Activated T-cell treated with anti-CD3 and anti-CD28 coated beads for 4 hours (primary cell): Measurements from ENCODE around the gene TM9SF1.

Source experiments
- DNase-seq: peaks from one replicate; pipeline ENCODE4 v3.0.0-alpha.2; 2020

Gene TM9SF1

GRCh38 chr14:24177041-24177825 lies 18.0 kb downstream of the TM9SF1 start:
- no peak for DNase-seq

- DNase-seq: no peak
Measured at GRCh38 chr14:24176599-24176998, 18.6 kb downstream of the TM9SF1 start.

GRCh38 chr14:24172871-24173281 lies 22.4 kb downstream of the TM9SF1 start:
- no peak for DNase-seq

GRCh38 chr14:24172261-24172860 lies 22.9 kb downstream of the TM9SF1 start:
- no peak for DNase-seq

- DNase-seq: peak; percentile 30
Measured at GRCh38 chr14:24171422-24172260, 23.6 kb downstream of the TM9SF1 start, which contains the start of gene REC8. Gene REC8 (plus strand): TSS chr14:24172080. CDS start chr14:24172553, 473 bp downstream.

- no peak for DNase-seq
Measured at GRCh38 chr14:24167469-24168114, 27.6 kb downstream of the TM9SF1 start.

GRCh38 chr14:24165785-24166184 lies 29.5 kb downstream of the TM9SF1 start:
- no peak for DNase-seq

- no peak for DNase-seq
Measured at GRCh38 chr14:24164518-24164991, 30.7 kb downstream of the TM9SF1 start.

- no peak for DNase-seq
Measured at GRCh38 chr14:24162093-24162492, 33.1 kb downstream of the TM9SF1 start.

- peak; percentile 100 for DNase-seq
Measured at GRCh38 chr14:24160850-24161804, 34.1 kb downstream of the TM9SF1 start, which contains the start of gene IRF9. Gene IRF9 (plus strand): TSS chr14:24161265. CDS start chr14:24162145, 880 bp downstream.

- no peak for DNase-seq
Measured at GRCh38 chr14:24160499-24160849, 34.8 kb downstream of the TM9SF1 start.

GRCh38 chr14:24159777-24160498 lies 35.3 kb downstream of the TM9SF1 start:
- DNase-seq: no peak

- no peak for DNase-seq
Measured at GRCh38 chr14:24157331-24157730, 37.9 kb downstream of the TM9SF1 start.

GRCh38 chr14:24156840-24157239 lies 38.4 kb downstream of the TM9SF1 start:
- no peak for DNase-seq

- no peak for DNase-seq
Measured at GRCh38 chr14:24155100-24155499, 40.1 kb downstream of the TM9SF1 start.

GRCh38 chr14:24151404-24152080 lies 43.7 kb downstream of the TM9SF1 start:
- no peak for DNase-seq

GRCh38 chr14:24150993-24151392 lies 44.2 kb downstream of the TM9SF1 start:
- no peak for DNase-seq

GRCh38 chr14:24150567-24150966 lies 44.7 kb downstream of the TM9SF1 start:
- DNase-seq: no peak

GRCh38 chr14:24150061-24150460 lies 45.2 kb downstream of the TM9SF1 start:
- no peak for DNase-seq

- no peak for DNase-seq
Measured at GRCh38 chr14:24149302-24149969, 45.8 kb downstream of the TM9SF1 start.
